DMS79 (cell line): ENCODE results near the gene AFAP1L1.
A peak's percentile ranks its signal among the peaks of the same experiment; 100 is the strongest.

Experiments used
- DNase-seq: peaks from one replicate; lab custom pipeline; 2025; lab: John Stamatoyannopoulos, UW

The AFAP1L1 gene

DNA sequence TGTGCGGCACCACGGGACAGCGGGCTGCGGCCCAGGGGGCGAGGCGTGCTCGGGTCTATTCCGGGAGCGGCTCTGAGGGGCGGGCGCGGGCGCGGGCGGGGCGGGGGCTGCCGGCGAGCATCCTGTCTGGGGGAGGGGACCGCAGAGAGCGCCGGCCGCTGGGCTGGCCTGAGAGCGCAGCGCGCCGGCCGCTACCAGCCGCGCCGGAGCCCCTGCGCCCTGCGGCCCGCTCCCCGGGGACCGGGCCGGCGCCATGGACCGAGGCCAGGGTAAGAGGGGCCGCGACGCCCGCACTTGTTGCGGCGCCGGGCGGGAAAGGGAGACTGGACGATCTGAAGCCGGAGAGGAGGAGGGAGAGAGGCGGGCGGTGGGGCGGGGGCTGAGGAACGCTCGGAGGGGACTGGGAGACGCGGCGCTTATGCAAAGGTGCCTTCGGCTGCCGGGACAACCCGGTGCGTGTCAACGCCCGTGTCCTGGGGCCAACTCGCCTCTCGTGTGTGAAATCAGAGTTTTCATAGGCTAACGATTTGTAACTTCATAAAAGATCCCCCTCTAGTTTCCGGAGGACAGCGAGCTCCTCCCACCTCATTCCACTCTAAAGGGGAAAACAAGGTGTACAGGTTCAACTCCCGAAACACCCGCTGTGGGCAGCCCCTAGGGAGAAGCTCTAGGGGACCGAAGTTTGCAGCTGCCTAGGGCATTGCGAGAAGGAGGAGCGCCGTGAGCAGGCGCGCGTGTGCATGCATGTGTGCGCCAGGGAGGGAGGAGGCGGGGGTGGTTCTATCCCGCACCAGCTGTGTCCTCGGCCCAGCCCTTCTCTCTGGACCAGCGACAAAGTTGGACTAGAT is at the start of gene AFAP1L1:
Gene AFAP1L1, plus strand, starts transcription at position 144 of the 848 bp plus-strand sequence. Its CDS starts 110 bp downstream, at position 254.
- DNase-seq = peak; percentile 1

DNA sequence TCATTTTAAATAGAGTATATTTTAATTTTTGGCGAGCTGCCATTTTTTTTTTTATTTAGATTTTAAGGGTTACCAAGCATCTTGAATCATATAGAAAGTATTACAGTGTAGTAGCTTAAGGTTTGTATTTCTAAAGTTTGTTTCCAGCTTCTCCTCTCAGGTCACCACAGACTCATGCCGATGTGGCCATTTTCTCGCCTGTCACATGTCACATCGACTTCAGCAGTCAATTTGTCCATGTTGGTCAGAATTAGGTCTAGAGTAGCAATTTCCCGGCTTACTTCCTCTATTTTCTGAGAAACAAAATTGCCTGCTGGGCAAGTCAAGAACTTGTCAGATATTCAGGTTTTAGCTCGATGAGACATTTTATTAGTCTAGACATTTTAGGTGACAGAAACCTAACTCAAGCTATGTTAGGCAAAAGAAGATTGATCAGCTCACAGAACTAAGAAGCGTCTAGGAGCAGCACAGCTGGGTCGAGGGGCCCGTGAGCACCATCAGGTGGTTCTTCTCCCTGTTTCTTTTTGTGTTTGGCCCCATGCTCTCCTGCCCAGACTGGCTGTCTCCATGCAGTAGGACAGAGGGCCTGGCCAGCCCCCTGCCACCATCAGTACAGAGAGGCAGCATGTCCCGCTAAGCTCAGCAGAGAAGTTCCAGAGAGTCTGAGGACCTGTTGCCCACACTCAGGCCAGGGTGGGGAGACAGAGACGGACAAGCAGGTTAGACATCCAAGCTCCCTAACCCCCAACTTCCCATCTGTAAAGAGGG is 48.4 kb upstream of the AFAP1L1 start:
- DNase-seq = no peak

DNA sequence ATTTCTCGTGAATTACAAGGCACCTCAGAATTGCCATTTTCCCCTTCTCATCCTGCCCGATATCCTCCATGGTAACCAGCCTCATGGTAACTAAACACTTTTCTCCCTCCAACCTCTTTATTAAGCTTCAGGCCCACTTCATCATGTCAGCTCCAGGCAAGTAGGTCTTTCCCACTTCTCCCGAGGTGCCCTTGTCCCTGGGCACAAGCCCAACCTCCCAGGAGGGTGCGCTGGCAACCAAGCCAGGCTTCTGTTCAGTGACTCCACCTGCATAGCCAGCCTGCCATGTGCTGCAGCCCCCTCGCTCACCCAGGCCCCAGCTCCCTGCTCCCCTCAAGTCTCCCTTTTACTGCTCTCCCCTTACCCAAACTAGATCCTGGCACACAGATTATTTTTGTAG is 47.4 kb upstream of the AFAP1L1 start:
- DNase-seq = peak; percentile 49

DNA sequence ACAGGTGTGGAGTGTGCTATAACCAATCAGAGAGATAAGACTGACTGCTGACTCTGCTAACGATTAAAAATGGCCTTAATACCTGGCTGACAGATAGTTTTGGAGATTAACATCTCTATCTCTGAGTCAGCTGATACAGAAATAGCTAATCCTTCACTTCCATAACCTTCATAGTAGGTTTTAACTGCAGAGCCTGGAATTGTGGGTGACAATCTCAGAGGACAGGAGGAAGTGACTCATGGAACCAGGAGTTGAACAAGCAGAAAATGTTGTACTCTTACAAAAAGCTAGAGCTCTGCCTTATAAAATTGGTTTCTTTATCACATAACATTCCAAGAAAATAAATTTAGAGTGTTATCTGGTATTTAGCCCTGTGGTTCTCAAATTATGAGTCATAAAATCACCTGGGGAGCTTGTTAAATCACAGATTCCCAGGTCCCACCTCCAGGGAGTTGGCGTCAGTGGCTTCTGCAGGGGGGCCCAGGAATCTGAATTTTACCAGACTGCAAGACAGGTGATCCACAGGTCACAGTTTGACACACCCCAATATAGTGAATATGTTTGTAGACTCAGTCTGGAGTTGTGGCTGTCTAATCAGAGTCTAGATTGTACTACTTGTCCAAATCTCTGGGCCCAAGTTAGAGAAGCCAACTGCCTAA is 44.4 kb upstream of the AFAP1L1 start:
- DNase-seq = no peak

DNA sequence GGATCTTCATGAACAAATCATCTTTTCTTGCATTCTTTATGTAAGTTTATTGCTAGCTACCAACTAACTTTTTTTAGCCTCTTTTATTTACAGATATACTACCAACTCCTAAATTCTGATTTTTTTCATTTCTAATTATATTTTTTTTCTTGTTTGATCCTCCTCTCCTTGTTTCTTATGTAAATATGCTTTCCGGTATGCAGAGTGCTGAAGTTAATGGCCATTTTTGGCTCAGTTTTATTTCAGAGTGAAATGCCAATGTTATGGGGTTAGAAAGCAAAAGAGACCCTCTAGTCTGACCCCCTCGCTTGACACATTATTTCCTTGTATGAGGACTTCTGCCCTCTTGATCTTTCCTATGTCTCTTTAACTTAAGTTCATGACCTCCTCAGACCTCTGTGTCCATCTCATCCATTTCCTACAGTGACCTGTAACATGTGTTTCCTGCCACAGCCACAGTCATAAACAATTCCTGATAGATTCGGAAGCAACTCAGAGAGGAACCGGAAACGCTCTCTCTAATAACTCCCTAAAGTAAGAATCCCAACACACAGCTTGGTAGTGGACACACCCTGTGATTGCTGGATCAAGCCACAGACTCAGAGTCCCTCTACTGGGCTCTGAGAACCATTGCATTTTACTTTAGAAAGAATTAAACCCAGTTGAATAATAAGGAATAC is 42.9 kb upstream of the AFAP1L1 start:
- DNase-seq = no peak

DNA sequence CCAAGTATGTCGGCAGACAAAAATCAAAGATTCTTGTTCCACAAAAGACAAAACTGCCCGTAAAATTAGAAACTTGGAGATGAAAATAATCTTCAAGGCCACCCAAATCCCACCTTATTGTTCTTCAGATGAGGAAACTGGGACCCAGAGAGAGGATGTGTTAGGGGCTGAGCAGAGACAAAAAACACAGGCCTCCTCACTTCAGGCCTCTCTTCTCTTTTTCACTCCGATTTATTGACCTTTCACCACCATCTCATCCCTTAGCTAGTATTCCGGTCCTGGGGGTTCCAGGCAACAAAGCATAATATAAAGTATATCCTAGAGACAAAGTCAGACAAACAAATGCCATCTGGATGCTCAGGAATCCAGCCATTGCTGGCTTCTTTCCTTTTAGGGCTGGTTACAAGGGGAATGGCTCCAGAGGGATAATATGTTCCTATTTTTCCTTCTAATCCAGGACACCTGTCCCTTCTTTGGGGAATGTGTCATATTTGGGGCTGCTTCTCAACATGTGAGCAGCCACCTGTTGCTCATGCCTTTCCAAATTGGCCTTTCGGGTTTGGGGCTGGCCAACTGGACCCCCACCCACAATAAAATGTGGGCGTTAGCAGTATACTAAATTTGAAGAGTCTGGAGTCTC is 42.2 kb upstream of the AFAP1L1 start:
- DNase-seq = no peak

DNA sequence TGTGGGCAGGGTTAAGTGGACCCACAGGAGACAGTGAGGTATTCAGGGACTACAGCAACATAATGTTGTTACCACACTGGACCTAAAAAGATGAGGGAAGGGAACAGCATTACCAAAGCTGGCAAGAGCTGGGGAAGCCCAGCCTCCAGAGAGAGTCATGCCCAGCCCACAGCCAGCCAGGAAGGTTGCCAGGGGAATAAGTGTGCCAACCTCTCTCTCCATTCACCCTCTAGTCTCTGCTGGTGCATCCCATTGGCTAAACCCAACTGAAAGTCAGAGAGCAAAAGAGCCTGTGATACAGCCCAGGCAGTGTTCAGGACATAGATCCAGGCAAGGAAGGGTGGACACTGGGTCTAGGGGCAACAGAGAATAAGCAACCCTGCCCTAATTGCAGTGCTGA is 35.8 kb upstream of the AFAP1L1 start:
- no peak for DNase-seq

DNA sequence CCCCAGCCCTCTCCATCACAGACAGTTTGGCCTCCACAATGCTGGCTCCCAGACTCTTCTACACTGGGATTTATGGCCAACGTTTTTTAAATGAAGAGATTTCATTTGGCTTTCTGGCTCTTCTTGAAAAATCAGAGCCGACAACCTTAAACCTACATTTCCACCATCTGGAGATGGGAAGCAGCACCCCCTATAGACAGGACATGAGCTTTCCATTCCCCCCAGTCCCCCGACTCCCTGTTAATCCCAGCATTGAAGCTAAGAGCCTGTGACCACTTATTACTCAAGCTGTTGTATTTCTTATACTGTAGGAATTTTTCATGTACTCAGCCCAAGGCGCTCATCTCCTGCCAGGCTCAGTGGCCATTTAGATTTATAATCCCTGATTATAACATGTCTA is 34.0 kb upstream of the AFAP1L1 start:
- DNase-seq = no peak

DNA sequence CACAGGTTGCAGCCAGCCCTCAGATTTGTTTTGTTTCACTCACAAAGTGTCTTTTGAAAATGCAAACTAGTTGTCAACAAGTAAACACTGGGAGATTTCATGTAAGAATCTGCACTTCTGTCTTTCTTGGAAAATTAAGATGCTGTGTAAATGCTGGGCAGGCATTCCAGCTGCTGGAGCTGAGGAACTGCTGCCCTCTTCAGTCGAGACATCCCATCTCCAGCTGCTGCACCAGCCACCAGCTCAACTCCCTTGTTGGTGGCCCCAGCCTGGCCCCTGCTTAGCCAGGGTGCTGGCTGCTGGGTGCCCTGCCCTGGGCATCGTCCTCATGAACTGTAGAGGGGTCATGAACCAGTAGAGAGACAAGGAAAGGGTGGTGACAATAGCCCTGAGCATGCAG is 33.1 kb upstream of the AFAP1L1 start:
- no peak for DNase-seq

DNA sequence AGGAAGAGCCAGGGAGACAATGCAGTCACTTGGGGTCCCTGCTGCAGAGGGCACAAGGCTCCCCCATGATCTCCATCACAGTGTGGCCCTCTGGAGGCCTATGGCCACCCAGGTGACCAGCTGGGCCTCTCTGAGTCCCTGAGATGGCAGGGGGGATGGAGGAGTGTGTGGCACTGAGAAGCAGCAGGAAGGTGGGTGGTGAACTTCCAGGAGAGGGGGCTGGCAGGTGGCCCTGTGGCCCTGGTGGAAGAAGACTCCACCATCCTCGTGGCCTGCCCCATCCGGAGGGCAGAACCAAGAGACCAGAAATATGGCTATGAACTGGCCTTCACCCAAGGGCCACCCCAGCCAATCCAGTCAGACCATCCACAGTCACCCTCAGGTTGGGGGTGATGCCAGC is 31.7 kb upstream of the AFAP1L1 start:
- no peak for DNase-seq

DNA sequence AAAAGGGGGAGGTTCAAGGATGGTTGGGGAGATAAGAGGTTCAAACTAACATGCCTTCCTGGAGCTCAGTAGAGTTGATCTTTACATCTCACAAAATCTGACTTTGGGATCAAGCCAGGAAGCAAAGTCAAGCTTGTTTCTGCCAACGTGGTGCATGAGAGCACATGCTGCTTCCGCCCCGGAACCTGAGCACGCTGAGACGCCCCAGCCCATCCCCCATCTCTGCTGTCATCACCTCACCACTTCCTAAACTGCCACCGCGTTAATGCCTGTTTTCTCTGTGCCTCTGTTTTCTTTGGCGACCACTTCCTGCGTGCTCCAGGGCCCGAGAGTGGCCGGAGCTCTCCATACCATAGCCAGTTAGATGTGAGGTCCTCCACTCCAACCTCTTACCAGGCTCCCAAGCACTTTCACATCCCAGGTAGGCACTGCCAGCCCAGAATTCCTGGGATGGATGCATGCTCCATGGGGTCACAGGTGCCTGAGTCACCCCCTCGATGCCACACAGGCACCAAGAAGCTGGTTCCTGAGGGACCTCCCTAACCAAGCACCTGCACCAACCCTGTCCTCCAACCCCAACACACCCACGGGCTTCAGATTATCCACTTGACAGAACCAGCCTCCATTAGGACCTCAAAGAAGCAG is 31.2 kb upstream of the AFAP1L1 start:
- no peak for DNase-seq

DNA sequence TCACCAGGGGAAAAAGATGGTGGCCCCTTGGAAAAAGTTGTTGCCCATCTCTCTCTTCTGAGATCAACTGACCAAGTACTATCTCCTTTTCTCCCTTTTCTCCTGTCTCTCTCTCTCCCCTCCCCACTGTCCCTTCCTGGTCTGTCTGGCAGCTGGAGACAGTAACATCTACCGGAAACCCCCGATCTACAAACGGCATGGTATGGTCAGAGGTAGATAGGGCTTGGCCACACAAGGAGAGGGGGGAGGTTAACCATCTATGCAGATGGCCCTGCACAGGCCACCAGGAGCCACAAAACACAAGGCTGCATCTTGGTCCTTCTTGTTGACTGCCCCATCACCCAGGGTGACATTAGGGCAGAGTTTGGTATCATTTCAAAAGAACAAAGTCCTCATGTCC is 29.3 kb upstream of the AFAP1L1 start:
- DNase-seq = no peak

DNA sequence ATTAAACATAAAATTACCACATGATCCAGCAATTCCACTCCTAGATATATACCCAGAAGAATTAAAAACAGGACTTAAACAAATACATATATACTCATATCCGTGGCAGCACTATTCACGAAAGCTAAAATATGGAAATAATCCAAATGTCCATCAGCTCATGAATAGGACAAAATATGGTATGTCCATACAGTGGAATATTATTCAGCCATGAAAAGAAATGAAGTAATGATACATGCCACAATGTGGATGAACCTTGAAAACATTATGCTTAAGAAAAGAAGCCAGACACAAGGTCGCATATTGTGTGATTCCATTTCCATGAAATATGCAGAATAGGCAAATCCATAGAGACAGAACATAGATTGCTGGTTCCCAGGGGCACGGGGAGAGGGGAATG is 24.8 kb upstream of the AFAP1L1 start:
- DNase-seq = no peak

DNA sequence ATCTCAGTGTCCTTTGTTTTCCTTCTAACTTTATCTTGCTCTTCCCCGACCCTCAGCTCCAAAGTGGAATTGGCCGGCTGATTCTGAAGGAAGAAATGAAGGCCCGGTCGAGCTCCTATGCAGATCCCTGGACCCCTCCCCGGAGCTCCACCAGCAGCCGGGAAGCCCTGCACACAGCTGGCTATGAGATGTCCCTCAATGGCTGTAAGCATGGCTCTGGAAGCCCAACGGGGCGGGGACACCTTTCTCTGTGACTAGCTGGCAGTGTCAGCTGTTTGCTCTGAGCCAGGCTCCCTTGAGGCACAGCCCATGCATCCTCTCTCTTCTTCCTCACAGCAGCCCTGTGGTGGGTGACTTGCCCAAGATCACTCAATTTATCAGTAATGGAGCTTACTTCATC is 23.9 kb upstream of the AFAP1L1 start:
- DNase-seq = no peak

DNA sequence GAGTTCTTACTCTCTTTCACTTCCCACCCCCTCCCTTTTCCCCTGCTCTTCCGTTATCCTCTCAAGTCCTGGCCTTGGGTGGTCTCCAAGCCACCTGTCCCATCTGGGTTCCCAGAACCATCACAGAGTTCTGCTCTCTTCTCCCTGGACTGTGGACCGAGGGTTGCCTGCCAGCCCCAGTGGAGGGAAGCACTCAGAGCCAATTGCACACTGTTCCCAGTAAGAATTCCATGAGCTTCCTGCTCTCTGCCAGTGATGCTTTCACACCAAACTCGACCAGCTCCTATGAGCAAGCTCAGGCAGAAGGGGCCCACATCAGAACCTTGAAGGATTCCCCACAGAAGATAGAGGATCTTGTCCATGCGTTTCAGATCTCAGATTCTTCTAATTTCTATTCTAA is 20.1 kb upstream of the AFAP1L1 start:
- DNase-seq = no peak

DNA sequence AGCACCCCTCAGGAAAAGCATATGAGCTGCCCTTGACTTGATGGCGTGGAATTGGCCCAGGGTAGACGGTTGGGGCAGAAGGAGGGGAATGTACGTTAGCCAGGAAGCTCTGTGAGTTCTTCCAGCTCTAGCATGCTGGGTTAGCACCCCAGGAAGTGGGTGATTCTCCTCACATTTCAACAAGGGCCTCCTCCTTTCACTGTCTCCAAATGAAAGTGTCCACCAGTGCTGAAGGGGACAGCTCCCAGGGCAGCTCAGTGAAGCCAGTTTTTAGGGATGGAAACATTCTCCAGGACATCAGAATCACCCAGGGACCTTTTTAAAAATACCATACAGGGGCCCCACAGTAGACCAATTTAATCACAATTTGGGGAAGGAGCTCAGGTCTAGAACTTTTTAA is 17.2 kb upstream of the AFAP1L1 start:
- no peak for DNase-seq

DNA sequence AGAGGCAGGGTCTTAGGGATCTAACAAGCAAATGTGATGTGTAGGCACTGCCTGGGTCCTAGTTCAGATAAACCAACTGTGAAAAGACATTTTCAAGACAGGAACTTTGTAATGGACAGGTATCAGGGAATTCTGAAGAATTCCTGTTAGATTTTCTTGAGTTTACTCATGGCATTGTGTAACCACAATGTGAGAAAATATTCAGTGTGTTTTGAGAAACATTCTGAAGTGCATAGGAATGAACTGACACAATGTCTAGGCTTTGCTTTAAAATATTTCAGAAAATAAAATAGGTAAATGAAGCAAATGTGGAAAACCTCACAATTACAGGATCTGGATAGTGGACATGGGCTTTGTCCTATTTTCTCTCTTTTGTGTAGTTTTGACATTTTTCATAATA is 15.2 kb upstream of the AFAP1L1 start:
- DNase-seq = no peak

DNA sequence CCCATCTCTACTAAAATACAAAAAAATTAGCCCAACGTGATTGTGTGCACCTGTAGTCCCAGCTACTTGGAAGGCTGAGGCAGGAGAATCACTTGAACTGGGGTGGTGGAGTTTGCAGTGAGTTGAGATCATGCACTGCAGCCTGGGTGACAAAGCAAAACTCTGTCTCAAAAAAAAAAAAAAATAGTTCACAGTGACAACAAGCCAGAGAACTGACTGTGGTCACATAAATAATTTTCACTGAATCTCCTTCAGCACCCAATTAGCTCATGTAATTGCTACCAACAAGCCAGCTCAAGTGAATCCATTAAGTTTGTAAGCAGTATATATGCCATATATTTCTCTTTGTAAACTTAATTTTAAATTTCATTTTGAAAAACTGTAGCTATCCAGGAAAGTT is 14.5 kb upstream of the AFAP1L1 start:
- DNase-seq = no peak

DNA sequence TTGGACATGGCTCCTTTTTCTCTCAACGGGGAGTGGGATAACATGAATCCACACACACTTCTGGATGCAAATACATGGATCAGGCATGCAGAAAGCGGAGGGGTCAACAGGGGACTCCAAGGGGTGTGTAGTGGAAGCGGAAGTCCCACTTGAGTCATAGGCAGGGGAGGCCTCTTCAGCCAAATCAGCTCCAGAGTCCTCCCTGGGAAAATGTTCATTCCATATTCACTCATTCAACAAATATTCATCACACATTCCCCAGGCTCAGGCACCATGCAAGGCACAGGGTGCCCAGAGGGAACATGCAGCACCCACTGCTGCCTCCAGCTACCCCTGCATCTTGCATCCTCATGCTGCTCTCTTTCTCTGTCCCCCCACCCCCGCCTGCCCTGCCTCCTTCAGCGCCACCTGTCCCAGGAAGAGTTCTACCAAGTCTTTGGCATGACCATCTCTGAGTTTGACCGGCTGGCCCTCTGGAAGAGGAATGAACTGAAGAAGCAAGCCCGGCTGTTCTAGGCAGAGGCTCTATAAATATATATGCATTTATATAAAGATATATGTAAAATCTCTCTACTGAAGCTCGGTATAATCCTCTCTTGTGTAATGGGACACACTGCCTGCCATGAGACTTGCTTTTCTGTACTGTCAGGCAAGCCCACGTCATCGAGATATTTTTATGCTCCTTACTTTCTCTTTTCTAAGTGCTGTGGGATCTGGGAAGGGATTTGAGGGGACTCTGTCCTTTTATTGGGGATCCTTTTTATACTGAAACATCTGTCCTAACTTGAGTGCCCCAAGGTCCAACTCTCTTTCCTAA is 13.6 kb upstream of the AFAP1L1 start:
- DNase-seq = no peak

DNA sequence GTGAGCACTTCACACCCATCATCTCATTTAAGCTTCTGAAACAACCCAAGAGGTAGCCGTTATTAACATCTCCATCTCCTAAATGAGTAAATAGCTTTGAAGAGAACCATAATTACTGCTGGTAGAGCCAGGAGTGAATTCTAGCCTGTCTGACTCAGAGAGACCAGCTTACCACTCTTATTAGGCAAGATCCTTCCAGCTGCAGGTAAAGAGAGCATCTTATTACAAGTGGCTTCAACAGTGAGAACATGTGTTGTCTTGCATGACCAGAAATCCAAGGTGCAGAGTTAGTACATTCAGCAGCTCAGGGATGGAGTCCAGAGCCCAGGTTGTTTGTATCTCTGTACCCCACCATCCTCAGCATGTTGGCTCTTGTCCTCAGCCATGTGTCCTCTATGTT is 10.9 kb upstream of the AFAP1L1 start:
- DNase-seq = peak; percentile 16
